ENCODE measurements around the gene MUL1.
"Not testable (repeated sequence)": the region's sequence is repeated elsewhere in the genome, so short reads cannot be mapped to it uniquely, and the experiment has no call there.

Gene MUL1

GRCh38 chr1:20511518-20512428 lies 3.8 kb upstream of the MUL1 start:
- no peak for DNase-seq

GRCh38 chr1:20508411-20508771 lies 440 bp upstream of the MUL1 start:
- no peak for DNase-seq

GRCh38 chr1:20507248-20507563 lies 745 bp downstream of the MUL1 start:
- DNase-seq = no peak

- no peak for DNase-seq
Measured at GRCh38 chr1:20505488-20505887, 2.5 kb downstream of the MUL1 start.

GRCh38 chr1:20500716-20501115 lies 7.2 kb downstream of the MUL1 start:
- DNase-seq = no peak

- no peak for DNase-seq
Measured at GRCh38 chr1:20499718-20500117, 8.2 kb downstream of the MUL1 start.

GRCh38 chr1:20499105-20499504 lies 8.8 kb downstream of the MUL1 start:
- no peak for DNase-seq

- DNase-seq = no peak
Measured at GRCh38 chr1:20498116-20498515, 9.8 kb downstream of the MUL1 start.

- DNase-seq = no peak
Measured at GRCh38 chr1:20497506-20497905, 10.4 kb downstream of the MUL1 start.

- not testable (repeated sequence) for DNase-seq
Measured at GRCh38 chr1:20496725-20497383, 11.1 kb downstream of the MUL1 start.

- DNase-seq = no peak
Measured at GRCh38 chr1:20496241-20496661, 11.7 kb downstream of the MUL1 start.

- no peak for DNase-seq
Measured at GRCh38 chr1:20495661-20496060, 12.3 kb downstream of the MUL1 start.

GRCh38 chr1:20494609-20495311 lies 13.2 kb downstream of the MUL1 start:
- DNase-seq = no peak

GRCh38 chr1:20493839-20494608 lies 13.9 kb downstream of the MUL1 start:
- DNase-seq = peak; percentile 97

- DNase-seq = no peak
Measured at GRCh38 chr1:20493309-20493708, 14.6 kb downstream of the MUL1 start.

GRCh38 chr1:20492751-20493150 lies 15.2 kb downstream of the MUL1 start:
- no peak for DNase-seq

GRCh38 chr1:20491866-20492265 lies 16.1 kb downstream of the MUL1 start:
- no peak for DNase-seq

- no peak for DNase-seq
Measured at GRCh38 chr1:20491178-20491577, 16.8 kb downstream of the MUL1 start.

- DNase-seq = no peak
Measured at GRCh38 chr1:20487236-20487590, 20.7 kb downstream of the MUL1 start.

- DNase-seq = peak; percentile 98
Measured at GRCh38 chr1:20486457-20487235, 21.3 kb downstream of the MUL1 start.

- DNase-seq = peak; percentile 89
Measured at GRCh38 chr1:20485527-20486456, 22.2 kb downstream of the MUL1 start, which contains the start of gene CAMK2N1. TSS of gene CAMK2N1 (minus strand) at chr1:20486210. CDS start at chr1:20485379, 831 bp downstream.

Measured in NCI-H510A treated with DMSO at 0.1 percent for 48 hours (cell line).